RWPE2 (cell line): Measurements from ENCODE around the gene SLC7A6OS.

Experiments used
- ATAC-seq: fragments of 200-7000 bp; cut with Tn5 transposase; 3 replicates; pipeline ENCODE4 v1.9.1; 2021; ENCODE audit warnings: low read depth
- DNase-seq: peaks from one replicate; pipeline ENCODE4 v3.0.0-alpha.2; 2020; ENCODE audit warnings: low spot score
- H3K27ac ChIP-seq: fragments of 450-650 bp; 2 replicates; pipeline ENCODE4 v1.5.1; 2017; ENCODE audit warnings: mild to moderate bottlenecking; ENCODE audit not compliant: poor library complexity, severe bottlenecking
- H3K27me3 ChIP-seq: fragments of 250-450 bp; sonication (Bioruptor Pico); 2 replicates; pipeline ENCODE4 v1.5.1; 2021; ENCODE audit warnings: mild to moderate bottlenecking, moderate library complexity; ENCODE audit not compliant: insufficient read depth, poor library complexity, severe bottlenecking
- H3K36me3 ChIP-seq: fragments of 250-450 bp; sonication (Bioruptor Pico); 2 replicates; pipeline ENCODE4 v1.5.1; 2020; ENCODE audit warnings: low read depth, mild to moderate bottlenecking, moderate library complexity
- H3K4me1 ChIP-seq: fragments of 250-450 bp; sonication (Bioruptor Pico); 2 replicates; pipeline ENCODE4 v1.5.1; 2021; ENCODE audit warnings: mild to moderate bottlenecking, moderate library complexity; ENCODE audit not compliant: insufficient read depth, poor library complexity, severe bottlenecking
- H3K4me3 ChIP-seq: fragments of 250-450 bp; sonication (Bioruptor Pico); 2 replicates; pipeline ENCODE4 v1.5.1; 2021; ENCODE audit warnings: mild to moderate bottlenecking, moderate library complexity; ENCODE audit not compliant: severe bottlenecking
- H3K9me3 ChIP-seq: fragments of 250-450 bp; sonication (Bioruptor Pico); 2 replicates; pipeline ENCODE4 v1.5.1; 2021; ENCODE audit warnings: mild to moderate bottlenecking, moderate library complexity; ENCODE audit not compliant: severe bottlenecking
- CTCF ChIP-seq: fragments of 450-650 bp; IDR thresholded peaks from one replicate; pipeline ENCODE4 v1.5.1; 2017; ENCODE audit warnings: mild to moderate bottlenecking, moderate library complexity; ENCODE audit not compliant: poor library complexity, severe bottlenecking

Gene SLC7A6OS

DNA sequence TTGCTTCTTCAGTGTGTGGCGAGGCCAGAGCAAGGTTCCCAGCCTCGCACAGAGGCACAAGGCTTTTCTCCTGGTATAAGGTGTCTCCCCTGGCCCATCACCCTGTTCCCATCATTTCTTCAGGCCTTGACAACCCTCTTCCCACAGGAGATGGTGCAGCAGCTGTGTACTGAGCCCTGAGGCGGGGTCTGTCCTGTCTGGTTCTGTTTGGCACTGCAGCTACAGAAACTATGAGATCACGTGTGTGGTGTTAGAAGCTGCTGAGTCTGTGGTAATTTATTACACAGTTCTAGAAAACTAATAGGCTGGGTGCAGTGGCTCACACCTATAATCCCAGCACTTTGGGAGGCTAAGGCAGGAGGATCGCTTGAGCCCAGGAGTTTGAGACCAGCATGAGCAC, 58.4 kb downstream of the SLC7A6OS start:
- H3K27me3 ChIP-seq, result no peaks in the 10 kb centered on the region
- no peak overlapping the region for H3K4me3 ChIP-seq
- DNase-seq (no peak), ATAC-seq (no peak)
- H3K36me3 ChIP-seq, result peaks cover 35% of the 10 kb centered on the region
- no peak overlapping the region for H3K27ac ChIP-seq
- H3K9me3 ChIP-seq, result no peaks in the 10 kb centered on the region
- no peak for TF ChIP-seq CTCF
- no peaks in the 10 kb centered on the region for H3K4me1 ChIP-seq

DNA sequence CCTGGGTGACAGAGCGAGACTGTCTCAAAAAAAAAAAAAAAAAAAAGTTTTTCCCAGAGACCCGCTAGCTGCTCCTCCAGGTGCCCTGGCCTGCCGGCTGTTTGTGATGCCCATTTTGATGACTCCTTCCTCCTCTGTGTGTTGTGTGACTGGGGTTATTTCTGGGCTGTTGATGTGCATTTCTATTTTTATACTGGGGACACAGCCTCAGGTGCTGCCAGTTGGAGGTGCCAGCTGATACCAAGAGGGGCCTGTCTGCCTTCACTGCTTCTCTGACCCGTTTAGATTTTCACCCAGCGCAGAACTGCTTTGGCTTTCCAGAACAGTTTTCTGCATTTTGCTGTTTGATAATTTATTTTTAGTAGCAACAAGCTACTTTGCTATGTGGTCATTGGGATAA, 58.9 kb downstream of the SLC7A6OS start:
- DNase-seq (no peak), ATAC-seq (no peak)
- Histone ChIP-seq H3K4me1 (no peaks in the 10 kb centered on the region), H3K27me3 (no peaks in the 10 kb centered on the region), H3K27ac (no peak overlapping the region), H3K9me3 (no peaks in the 10 kb centered on the region), H3K4me3 (no peak overlapping the region), H3K36me3 (peaks cover 35% of the 10 kb centered on the region)
- no peak for TF ChIP-seq CTCF

DNA sequence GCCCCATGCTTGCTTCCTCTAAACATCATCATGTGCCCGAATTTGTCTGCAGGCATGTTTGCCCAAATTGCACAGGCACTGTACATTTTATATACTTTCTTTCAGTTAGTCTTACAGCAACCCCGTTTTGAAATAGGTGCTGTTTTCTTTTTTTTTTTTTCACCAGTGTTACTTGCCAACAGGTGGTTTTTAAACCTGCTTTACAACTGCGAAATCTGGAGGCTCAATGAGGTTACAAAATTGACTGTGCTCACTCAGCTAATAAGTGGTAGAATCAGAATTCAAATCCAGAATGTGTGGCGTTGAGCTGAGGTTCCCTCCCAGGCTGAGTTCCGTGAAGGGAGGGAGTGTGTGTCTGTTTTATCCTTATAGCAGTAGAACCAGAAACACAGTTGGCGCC, 59.8 kb downstream of the SLC7A6OS start:
- H3K4me3 ChIP-seq, result no peak overlapping the region
- H3K27me3 ChIP-seq, result no peaks in the 10 kb centered on the region
- TF ChIP-seq CTCF, result no peak
- no peak overlapping the region for H3K27ac ChIP-seq
- H3K36me3 ChIP-seq, result peaks cover 33% of the 10 kb centered on the region
- DNase-seq (no peak), ATAC-seq (no peak)
- peaks cover 3% of the 10 kb centered on the region for H3K4me1 ChIP-seq
- no peaks in the 10 kb centered on the region for H3K9me3 ChIP-seq

- ATAC-seq, result no peak
- no peaks in the 10 kb centered on the region for H3K9me3 ChIP-seq
- H3K4me3 ChIP-seq, result no peak overlapping the region
- H3K27ac ChIP-seq, result no peak overlapping the region
- no peak for TF ChIP-seq CTCF
- no peak for DNase-seq
- peaks cover 5% of the 10 kb centered on the region for H3K4me1 ChIP-seq
- H3K36me3 ChIP-seq, result peaks cover 17% of the 10 kb centered on the region
- H3K27me3 ChIP-seq, result no peaks in the 10 kb centered on the region
Measured at GRCh38 chr16:68249371-68249770, 61.4 kb downstream of the SLC7A6OS start.
